Stomach smooth muscle (tissue), 2 donors: ENCODE results near the gene AHNAK.

Experiments
- H3K27ac ChIP-seq: one replicate; pipeline ENCODE4 v1.7.0; 2013; ENCODE audit warnings: mild to moderate bottlenecking, low read length, inconsistent platforms
- H3K27me3 ChIP-seq, 2 donors: one replicate each; pipeline ENCODE4 v1.7.0; 2013; ENCODE audit warnings: low read length in 2 of 2; ENCODE audit not compliant: insufficient read depth in 2 of 2, control insufficient read depth in 1 of 2
- H3K36me3 ChIP-seq, 2 donors: one replicate each; pipeline ENCODE4 v1.7.0; 2013; ENCODE audit warnings: low read length in 2 of 2; ENCODE audit not compliant: control insufficient read depth in 2 of 2, insufficient read depth in 2 of 2
- H3K4me1 ChIP-seq: one replicate; pipeline ENCODE4 v1.7.0; 2013; ENCODE audit warnings: low read length; ENCODE audit not compliant: control insufficient read depth, insufficient read depth
- H3K4me3 ChIP-seq, 2 donors: one replicate each; pipeline ENCODE4 v1.7.0; 2013; ENCODE audit warnings: low read length in 2 of 2
- H3K9ac ChIP-seq, 2 donors: one replicate each; pipeline ENCODE4 v1.7.0; 2013; ENCODE audit warnings: low read length in 2 of 2, mild to moderate bottlenecking in 1 of 2
- H3K9me3 ChIP-seq, 2 donors: one replicate each; pipeline ENCODE4 v1.7.0; 2013; ENCODE audit warnings: low read length in 2 of 2; ENCODE audit not compliant: control insufficient read depth in 2 of 2
- donor health status: healthy.
- donor health status: Pancreatic carcinoma.

AHNAK gene

DNA sequence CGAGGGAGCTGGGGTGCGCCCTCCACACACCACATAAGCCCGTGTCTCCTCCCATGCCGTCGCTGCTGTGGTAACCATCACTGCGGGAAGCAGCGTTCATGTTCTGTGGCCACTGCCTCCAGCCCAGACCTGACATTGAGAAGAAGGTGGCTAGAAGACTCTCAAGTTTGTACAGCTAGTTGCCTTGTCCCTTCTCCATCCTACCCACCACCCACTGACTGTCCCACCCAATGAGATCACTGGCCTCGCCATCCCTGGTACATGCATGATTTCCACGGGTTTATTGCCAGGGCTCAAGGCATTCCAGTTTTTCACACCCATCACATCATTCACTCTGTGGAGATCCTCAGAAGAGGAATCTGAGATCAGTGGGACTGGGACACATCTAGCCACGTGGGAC is 33.0 kb downstream of the AHNAK start:
- peaks cover 19 to 30% of the 10 kb centered on the region in 2 donors for H3K36me3 ChIP-seq
- H3K9ac ChIP-seq: no peak overlapping the region
- H3K9me3 ChIP-seq: no peaks in the 10 kb centered on the region
- H3K27ac ChIP-seq: no peak overlapping the region
- no peaks in the 10 kb centered on the region for H3K27me3 ChIP-seq
- no peak overlapping the region for H3K4me3 ChIP-seq
- H3K4me1 ChIP-seq: peaks cover 17% of the 10 kb centered on the region

- H3K9ac ChIP-seq: no peak overlapping the region
- peaks cover 19% of the 10 kb centered on the region for H3K4me1 ChIP-seq
- H3K9me3 ChIP-seq: no peaks in the 10 kb centered on the region
- H3K4me3 ChIP-seq: no peak overlapping the region
- H3K27ac ChIP-seq: no peak overlapping the region
- H3K36me3 ChIP-seq: peaks cover 13 to 24% of the 10 kb centered on the region in 2 donors
- H3K27me3 ChIP-seq: no peaks in the 10 kb centered on the region
Observed at GRCh38 chr11:62512961-62513360, 33.6 kb downstream of the AHNAK start.

- Histone ChIP-seq H3K4me1 (peaks cover 56% of the 10 kb centered on the region), H3K36me3 (no peaks in the 10 kb centered on the region), H3K27ac (peak overlapping the region; percentile 73), H3K4me3 (peak overlapping the region; percentile 8 to 68), H3K27me3 (no peaks in the 10 kb centered on the region), H3K9ac (peak overlapping the region; percentile 55 to 60), H3K9me3 (no peaks in the 10 kb centered on the region)
Observed at GRCh38 chr11:62508336-62509058, 38.1 kb downstream of the AHNAK start.

- H3K4me1 ChIP-seq: peaks cover 62% of the 10 kb centered on the region
- H3K27me3 ChIP-seq: no peaks in the 10 kb centered on the region
- H3K27ac ChIP-seq: peak overlapping the region; percentile 73
- H3K9ac ChIP-seq: peak overlapping the region in 1 of 2 donors; percentile 52
- peak overlapping the region in 1 of 2 donors; percentile 8 for H3K4me3 ChIP-seq
- no peaks in the 10 kb centered on the region for H3K9me3 ChIP-seq
- no peaks in the 10 kb centered on the region for H3K36me3 ChIP-seq
Observed at GRCh38 chr11:62507125-62507422, 39.5 kb downstream of the AHNAK start.

DNA sequence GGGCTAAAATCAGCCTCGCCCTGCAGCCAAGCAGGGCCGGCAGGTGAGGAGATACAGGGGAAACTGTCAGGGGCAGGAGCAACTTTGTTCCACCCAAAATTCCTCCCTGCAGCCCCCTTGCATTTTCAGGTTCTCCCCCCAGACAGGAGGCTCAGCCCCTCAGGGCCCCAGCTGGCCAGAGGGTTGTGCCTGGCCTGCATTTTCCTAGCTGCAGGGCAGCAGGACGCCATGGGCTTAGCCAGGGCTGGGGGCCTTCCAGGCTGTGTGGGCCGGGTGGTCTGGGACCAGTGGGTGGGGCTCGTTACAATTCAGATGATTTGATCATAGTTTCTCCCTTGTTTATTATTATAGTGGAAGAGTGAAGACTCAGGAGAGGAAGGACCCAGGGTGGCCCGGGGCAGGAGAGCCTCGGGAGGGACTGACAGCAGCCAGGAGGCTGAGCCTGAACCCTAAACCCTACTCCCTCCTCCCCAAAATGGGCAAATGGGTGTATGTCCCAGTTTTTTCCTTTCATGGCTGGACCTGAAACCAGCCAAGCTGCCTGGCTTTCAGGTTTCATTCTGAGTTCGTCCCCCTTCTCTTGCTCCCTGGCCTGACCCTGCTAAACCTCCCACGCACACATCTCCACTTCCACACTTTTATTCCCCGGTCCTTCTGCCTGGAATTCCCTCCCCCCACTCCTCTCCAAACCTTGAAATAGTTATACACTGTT is 40.0 kb downstream of the AHNAK start:
- peak overlapping the region in 1 of 2 donors; percentile 52 for H3K9ac ChIP-seq
- no peaks in the 10 kb centered on the region for H3K36me3 ChIP-seq
- no peaks in the 10 kb centered on the region for H3K27me3 ChIP-seq
- H3K4me1 ChIP-seq: peaks cover 67% of the 10 kb centered on the region
- no peaks in the 10 kb centered on the region for H3K9me3 ChIP-seq
- peak overlapping the region in 1 of 2 donors; percentile 8 for H3K4me3 ChIP-seq
- peak overlapping the region; percentile 73 for H3K27ac ChIP-seq

GRCh38 chr11:62505440-62506091 is 41.0 kb downstream of the AHNAK start:
- Histone ChIP-seq H3K27ac (peak overlapping the region; percentile 64), H3K27me3 (no peaks in the 10 kb centered on the region), H3K4me3 (peak overlapping the region; percentile 59 to 65), H3K36me3 (no peaks in the 10 kb centered on the region), H3K9ac (peak overlapping the region; percentile 47 to 62), H3K4me1 (peaks cover 77% of the 10 kb centered on the region), H3K9me3 (no peaks in the 10 kb centered on the region)

DNA sequence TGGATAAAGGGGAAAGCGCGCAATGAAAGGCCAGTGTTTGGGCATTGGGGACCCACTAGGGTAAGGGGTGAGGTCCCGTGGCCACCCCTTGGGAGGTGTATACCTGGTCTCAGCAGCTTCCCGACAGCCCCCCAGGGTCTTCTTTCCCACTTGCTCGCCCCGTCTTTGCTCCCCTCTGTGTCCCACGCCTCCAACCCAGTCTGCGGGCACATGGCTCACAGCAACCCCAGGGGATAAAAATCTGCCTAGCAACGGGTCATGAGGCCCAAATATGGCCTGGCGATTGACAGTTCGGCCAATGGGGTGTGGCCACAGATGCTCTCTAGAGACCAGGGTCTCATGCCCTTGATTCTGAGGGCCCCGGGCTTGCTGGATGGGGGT is 41.6 kb downstream of the AHNAK start:
- Histone ChIP-seq H3K27me3 (no peaks in the 10 kb centered on the region), H3K27ac (peak overlapping the region; percentile 64), H3K9me3 (no peaks in the 10 kb centered on the region), H3K4me3 (peak overlapping the region; percentile 59 to 65), H3K36me3 (no peaks in the 10 kb centered on the region), H3K4me1 (peaks cover 82% of the 10 kb centered on the region), H3K9ac (peak overlapping the region; percentile 47 to 62)

- Histone ChIP-seq H3K27ac (peak overlapping the region; percentile 64), H3K36me3 (no peaks in the 10 kb centered on the region), H3K9ac (no peak overlapping the region), H3K4me1 (peaks cover 85% of the 10 kb centered on the region), H3K9me3 (no peaks in the 10 kb centered on the region), H3K4me3 (no peak overlapping the region), H3K27me3 (no peaks in the 10 kb centered on the region)
Observed at GRCh38 chr11:62504158-62504973, 42.2 kb downstream of the AHNAK start.

- peaks cover 67% of the 10 kb centered on the region for H3K4me1 ChIP-seq
Observed at GRCh38 chr11:62502030-62502730, 44.4 kb downstream of the AHNAK start.

GRCh38 chr11:62501432-62501891 is 45.1 kb downstream of the AHNAK start:
- H3K9ac ChIP-seq: peak overlapping the region in 1 of 2 donors; percentile 16
- H3K36me3 ChIP-seq: no peaks in the 10 kb centered on the region
- H3K4me3 ChIP-seq: peak overlapping the region in 1 of 2 donors; percentile 49
- no peaks in the 10 kb centered on the region for H3K9me3 ChIP-seq
- H3K4me1 ChIP-seq: peaks cover 59% of the 10 kb centered on the region
- H3K27me3 ChIP-seq: no peaks in the 10 kb centered on the region
- peak overlapping the region; percentile 76 for H3K27ac ChIP-seq

More at GRCh38 chr11:62502030-62502730, 44.4 kb downstream of the AHNAK start:
- Histone ChIP-seq H3K9ac (peak overlapping the region; percentile 16 to 21), H3K27me3 (no peaks in the 10 kb centered on the region), H3K27ac (peak overlapping the region; percentile 76), H3K36me3 (no peaks in the 10 kb centered on the region), H3K9me3 (no peaks in the 10 kb centered on the region), H3K4me3 (peak overlapping the region in 1 of 2 donors; percentile 49)
